Suprapubic skin (tissue), 4 donors: ENCODE measurements around the gene ROBO2. TPM values are rescaled to one million over a fixed set of nuclear protein-coding genes. Genes with fewer than 3 reads are reported as not detected.

ENCODE experiments used
- DNase-seq, 2 donors: peaks; one replicate each; pipeline ENCODE4 v3.0.0-alpha.2; 2019; ENCODE audit warnings: low spot score in 2 of 2
- H3K27ac ChIP-seq: fragments of 200-600 bp; sonication (generic); one replicate; pipeline ENCODE4 v1.5.1; 2019
- H3K27me3 ChIP-seq: fragments of 200-600 bp; sonication (generic); one replicate; pipeline ENCODE4 v1.5.1; 2019
- H3K36me3 ChIP-seq: fragments of 200-600 bp; sonication (generic); one replicate; pipeline ENCODE4 v1.5.1; 2019
- H3K4me1 ChIP-seq: fragments of 200-600 bp; sonication (generic); one replicate; pipeline ENCODE4 v1.5.1; 2019
- H3K4me3 ChIP-seq: fragments of 200-600 bp; sonication (generic); one replicate; pipeline ENCODE4 v1.5.1; 2019; ENCODE audit warnings: mild to moderate bottlenecking
- H3K9me3 ChIP-seq: fragments of 200-600 bp; sonication (generic); one replicate; pipeline ENCODE4 v1.5.1; 2019
- EP300 ChIP-seq: sonication (generic); formaldehyde crosslinking; IDR thresholded peaks from one replicate; pipeline ENCODE4 v1.6.1; 2017; ENCODE audit warnings: antibody characterized with exemption
- POLR2A ChIP-seq, 2 donors: fragments of 450-650 bp; IDR thresholded peaks; one replicate each; pipeline ENCODE4 v1.6.1; 2017; ENCODE audit warnings: antibody characterized with exemption in 2 of 2, mild to moderate bottlenecking in 2 of 2, moderate library complexity in 2 of 2
- POLR2AphosphoS5 ChIP-seq, 3 donors: sonication (generic); formaldehyde crosslinking; IDR thresholded peaks; one replicate each; pipeline ENCODE4 v1.6.1; 2017; ENCODE audit warnings: antibody characterized with exemption in 3 of 3
- WGBS: methylation state at CpG from one replicate; pipeline ENCODE4 v1.1.5; 2018; 5-methylcytosine and 5-hydroxymethylcytosine counted together
- total RNA-seq, 4 donors: library from RNA; depleted of rRNA; stranded (reverse); fragments of >200 nt; gene quantifications; one replicate each; pipeline ENCODE4 v1.1.0, GENCODE V29; 2016
- TF ChIP-seq, protein P1 (sequence below), 2 donors: fragments of 200-600 bp in 1 of 2; fragments of 450-650 bp in 1 of 2; sonication (generic) in 1 of 2; IDR thresholded peaks; one replicate each; pipeline ENCODE4 v1.5.1; 2016 to 2019; ENCODE audit warnings: antibody characterized with exemption in 2 of 2, mild to moderate bottlenecking in 1 of 2, moderate library complexity in 1 of 2

The ROBO2 gene, protein sequence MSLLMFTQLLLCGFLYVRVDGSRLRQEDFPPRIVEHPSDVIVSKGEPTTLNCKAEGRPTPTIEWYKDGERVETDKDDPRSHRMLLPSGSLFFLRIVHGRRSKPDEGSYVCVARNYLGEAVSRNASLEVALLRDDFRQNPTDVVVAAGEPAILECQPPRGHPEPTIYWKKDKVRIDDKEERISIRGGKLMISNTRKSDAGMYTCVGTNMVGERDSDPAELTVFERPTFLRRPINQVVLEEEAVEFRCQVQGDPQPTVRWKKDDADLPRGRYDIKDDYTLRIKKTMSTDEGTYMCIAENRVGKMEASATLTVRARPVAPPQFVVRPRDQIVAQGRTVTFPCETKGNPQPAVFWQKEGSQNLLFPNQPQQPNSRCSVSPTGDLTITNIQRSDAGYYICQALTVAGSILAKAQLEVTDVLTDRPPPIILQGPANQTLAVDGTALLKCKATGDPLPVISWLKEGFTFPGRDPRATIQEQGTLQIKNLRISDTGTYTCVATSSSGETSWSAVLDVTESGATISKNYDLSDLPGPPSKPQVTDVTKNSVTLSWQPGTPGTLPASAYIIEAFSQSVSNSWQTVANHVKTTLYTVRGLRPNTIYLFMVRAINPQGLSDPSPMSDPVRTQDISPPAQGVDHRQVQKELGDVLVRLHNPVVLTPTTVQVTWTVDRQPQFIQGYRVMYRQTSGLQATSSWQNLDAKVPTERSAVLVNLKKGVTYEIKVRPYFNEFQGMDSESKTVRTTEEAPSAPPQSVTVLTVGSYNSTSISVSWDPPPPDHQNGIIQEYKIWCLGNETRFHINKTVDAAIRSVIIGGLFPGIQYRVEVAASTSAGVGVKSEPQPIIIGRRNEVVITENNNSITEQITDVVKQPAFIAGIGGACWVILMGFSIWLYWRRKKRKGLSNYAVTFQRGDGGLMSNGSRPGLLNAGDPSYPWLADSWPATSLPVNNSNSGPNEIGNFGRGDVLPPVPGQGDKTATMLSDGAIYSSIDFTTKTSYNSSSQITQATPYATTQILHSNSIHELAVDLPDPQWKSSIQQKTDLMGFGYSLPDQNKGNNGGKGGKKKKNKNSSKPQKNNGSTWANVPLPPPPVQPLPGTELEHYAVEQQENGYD (N-terminal part only)
- 1 to 10 TPM in 3 of 4 donors, under 1 TPM in 1; 0.95 to 6.7 (median 2.2) TPM for total RNA-seq

DNA sequence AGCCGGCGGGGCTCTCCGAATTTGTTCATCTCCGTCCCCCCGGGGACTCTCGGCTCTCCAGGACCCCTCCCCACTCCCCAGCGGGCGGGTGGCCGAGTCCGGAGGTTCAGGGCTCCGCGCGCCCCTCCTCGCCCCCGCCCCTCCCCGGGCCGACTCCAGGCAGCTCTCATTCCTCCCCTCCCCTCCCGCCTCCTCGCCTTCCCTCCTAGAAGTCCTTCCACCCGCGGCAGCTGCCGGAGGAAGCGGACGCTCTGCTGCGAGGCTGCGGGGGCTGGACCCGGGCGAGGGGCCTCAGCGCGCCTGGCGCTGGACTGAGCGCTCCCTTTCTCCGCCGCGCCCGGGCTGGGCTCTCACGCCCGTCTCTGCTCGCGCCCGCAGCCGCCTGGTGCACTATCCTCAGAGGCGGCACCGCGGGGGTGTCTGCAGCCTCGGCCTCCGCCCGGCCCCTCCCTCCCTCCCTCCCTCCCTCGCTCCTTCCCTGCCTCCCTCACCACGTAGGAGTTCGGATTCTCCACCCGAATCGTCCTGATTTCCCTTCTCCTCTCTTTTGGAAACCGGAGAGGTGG lies at the start of gene ROBO2:
Gene ROBO2, plus strand, starts transcription at position 494 of the 566 bp plus-strand sequence. CDS start 687 bp downstream, outside the sequence.
- H3K27ac ChIP-seq = no peak within 1 kb of the TSS
- 0% methylated on average over 29 of the region's 54 CpGs for WGBS
- peak in 1 of 2 donors; percentile 66 for DNase-seq

DNA sequence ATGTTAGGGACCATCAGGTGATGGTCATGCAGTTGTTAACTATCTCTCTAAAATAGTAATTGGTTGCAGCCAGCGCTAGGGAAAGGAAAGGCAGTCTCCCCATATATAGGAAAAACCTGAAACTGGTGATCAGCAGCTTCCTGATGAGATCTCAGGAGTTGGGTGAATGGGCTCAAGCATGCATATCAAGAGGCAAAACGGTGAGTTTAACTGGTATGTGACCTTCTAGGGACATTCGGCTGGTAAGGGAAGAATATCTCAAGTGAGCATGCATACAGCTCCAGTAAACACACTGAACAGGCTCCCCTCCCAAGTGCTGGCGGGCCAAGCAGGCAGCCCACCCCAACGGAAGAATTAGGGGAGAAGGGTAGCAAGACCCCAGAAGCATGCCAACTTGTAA lies 49.3 kb upstream of the ROBO2 start:
- TF ChIP-seq POLR2A (IDR thresholded peaks at IDR 0.05) (no peak), POLR2AphosphoS5 (IDR thresholded peaks at IDR 0.05) (no peak), EP300 (no peak)
- TF ChIP-seq, protein P1, sequence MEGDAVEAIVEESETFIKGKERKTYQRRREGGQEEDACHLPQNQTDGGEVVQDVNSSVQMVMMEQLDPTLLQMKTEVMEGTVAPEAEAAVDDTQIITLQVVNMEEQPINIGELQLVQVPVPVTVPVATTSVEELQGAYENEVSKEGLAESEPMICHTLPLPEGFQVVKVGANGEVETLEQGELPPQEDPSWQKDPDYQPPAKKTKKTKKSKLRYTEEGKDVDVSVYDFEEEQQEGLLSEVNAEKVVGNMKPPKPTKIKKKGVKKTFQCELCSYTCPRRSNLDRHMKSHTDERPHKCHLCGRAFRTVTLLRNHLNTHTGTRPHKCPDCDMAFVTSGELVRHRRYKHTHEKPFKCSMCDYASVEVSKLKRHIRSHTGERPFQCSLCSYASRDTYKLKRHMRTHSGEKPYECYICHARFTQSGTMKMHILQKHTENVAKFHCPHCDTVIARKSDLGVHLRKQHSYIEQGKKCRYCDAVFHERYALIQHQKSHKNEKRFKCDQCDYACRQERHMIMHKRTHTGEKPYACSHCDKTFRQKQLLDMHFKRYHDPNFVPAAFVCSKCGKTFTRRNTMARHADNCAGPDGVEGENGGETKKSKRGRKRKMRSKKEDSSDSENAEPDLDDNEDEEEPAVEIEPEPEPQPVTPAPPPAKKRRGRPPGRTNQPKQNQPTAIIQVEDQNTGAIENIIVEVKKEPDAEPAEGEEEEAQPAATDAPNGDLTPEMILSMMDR (IDR thresholded peaks at IDR 0.05) = no peak
- Histone ChIP-seq H3K4me1 (no peaks in the 10 kb centered on the region), H3K27me3 (no peaks in the 10 kb centered on the region), H3K36me3 (no peaks in the 10 kb centered on the region), H3K27ac (no peak overlapping the region), H3K4me3 (no peak overlapping the region), H3K9me3 (no peaks in the 10 kb centered on the region)
- 82% methylated on average over 5 of the region's 5 CpGs for WGBS
- DNase-seq = no peak

More for the DNA sequence above, at the start of gene ROBO2:
- H3K36me3 ChIP-seq = no peaks in the 10 kb centered on the region
- peaks cover 23% of the 10 kb centered on the region for H3K4me1 ChIP-seq
- TF ChIP-seq POLR2A (IDR thresholded peaks at IDR 0.05) = no peak
- TF ChIP-seq, protein P1 (IDR thresholded peaks at IDR 0.05) = no peak
- no peak for TF ChIP-seq EP300
- no peak for TF ChIP-seq POLR2AphosphoS5 (IDR thresholded peaks at IDR 0.05)
- peak within 1 kb of the TSS; percentile 63 for H3K4me3 ChIP-seq
- peaks cover 25% of the 10 kb centered on the region for H3K27me3 ChIP-seq
- H3K9me3 ChIP-seq = no peaks in the 10 kb centered on the region

DNA sequence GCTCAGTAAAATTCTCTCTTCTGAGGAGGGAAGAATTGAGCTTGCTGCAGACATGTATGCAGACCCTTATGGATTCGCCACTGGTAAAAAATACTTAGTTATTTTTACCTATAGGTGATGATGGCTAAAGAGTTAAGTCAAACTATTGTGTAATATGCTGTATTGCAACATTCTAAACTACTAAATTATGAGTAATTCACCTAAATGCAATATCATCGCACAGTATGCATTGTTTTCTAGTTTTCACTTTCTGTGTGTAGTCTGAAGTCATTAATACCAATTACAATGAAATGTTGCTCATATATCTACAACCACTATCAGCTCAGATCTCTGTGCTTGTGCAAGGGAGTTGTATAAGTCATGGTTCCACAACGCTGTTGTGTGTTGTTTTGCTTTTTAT lies 48.7 kb upstream of the ROBO2 start:
- H3K9me3 ChIP-seq = no peaks in the 10 kb centered on the region
- TF ChIP-seq POLR2A (IDR thresholded peaks at IDR 0.05) = no peak
- TF ChIP-seq, protein P1 (IDR thresholded peaks at IDR 0.05) = no peak
- TF ChIP-seq POLR2AphosphoS5 (IDR thresholded peaks at IDR 0.05) = no peak
- no peak for TF ChIP-seq EP300
- no peak overlapping the region for H3K4me3 ChIP-seq
- 83% methylated on average over 3 of the region's 3 CpGs for WGBS
- H3K27me3 ChIP-seq = no peaks in the 10 kb centered on the region
- no peaks in the 10 kb centered on the region for H3K36me3 ChIP-seq
- no peaks in the 10 kb centered on the region for H3K4me1 ChIP-seq
- DNase-seq = no peak
- no peak overlapping the region for H3K27ac ChIP-seq

DNA sequence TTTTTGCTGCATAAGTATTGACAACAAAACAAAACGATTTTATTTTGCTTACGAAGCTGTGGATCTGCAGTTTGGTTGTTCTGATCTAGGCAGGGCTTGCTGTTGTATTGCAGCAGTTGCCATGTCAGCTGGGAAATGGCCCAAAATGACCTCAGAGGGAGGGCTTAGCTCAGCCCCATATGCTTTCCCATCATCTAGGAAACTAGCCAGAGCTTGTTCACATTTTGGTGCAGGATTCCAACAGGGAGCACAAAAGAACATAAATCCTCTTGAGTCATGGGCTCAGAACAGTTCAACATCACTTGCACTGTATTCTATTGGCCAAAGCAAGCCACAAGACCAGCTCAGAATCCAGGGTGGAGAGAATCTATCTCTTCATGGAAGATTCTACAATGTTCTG lies 42.2 kb upstream of the ROBO2 start:
- H3K4me1 ChIP-seq = no peaks in the 10 kb centered on the region
- no peaks in the 10 kb centered on the region for H3K36me3 ChIP-seq
- no peaks in the 10 kb centered on the region for H3K9me3 ChIP-seq
- 36% methylated on average over 2 of the region's 2 CpGs for WGBS
- DNase-seq = no peak
- H3K27me3 ChIP-seq = no peaks in the 10 kb centered on the region
- H3K4me3 ChIP-seq = no peak overlapping the region
- H3K27ac ChIP-seq = no peak overlapping the region
- TF ChIP-seq EP300 = no peak
- TF ChIP-seq POLR2A (IDR thresholded peaks at IDR 0.05) = no peak
- no peak for TF ChIP-seq POLR2AphosphoS5 (IDR thresholded peaks at IDR 0.05)
- TF ChIP-seq, protein P1 (IDR thresholded peaks at IDR 0.05) = no peak
